PC-9 (cell line): Measurements from ENCODE around the gene SUGCT. TPM values are rescaled to one million over a fixed set of nuclear protein-coding genes. Genes with fewer than 3 reads are reported as not detected.

ENCODE experiments used
- BruUV-seq: library from RNA; stranded (reverse); fragments of 400-500 nt; replicated peaks from 2 replicates; lab custom pipeline; 2021; lab: Mats Ljungman, UMichigan
- CTCF ChIA-PET: fragments of 300-600 bp; sonication (Branson Sonifier 250); formaldehyde crosslinking; loops from one replicate; lab custom pipeline; 2022; ENCODE audit warnings: antibody characterized with exemption; lab: Charles Lee
- POLR2A ChIA-PET: fragments of 300-600 bp; sonication (Branson Sonifier 250); formaldehyde crosslinking; loops from one replicate; lab custom pipeline; 2022; ENCODE audit warnings: antibody characterized with exemption; ENCODE audit not compliant: unreplicated experiment; lab: Charles Lee
- DNase-seq, 2 experiments: peaks; one replicate each; pipeline versions ENCODE4 v3.0.0 to v3.0.0-alpha.2; 2015 to 2022; ENCODE audit warnings: mixed read lengths in 1 of 2
- H2AFZ ChIP-seq: fragments of 200-600 bp; sonication (generic); 2 replicates; pipeline ENCODE4 v1.8.1; 2017; ENCODE audit warnings: antibody characterized with exemption
- H3F3A ChIP-seq: fragments of 200-600 bp; sonication (generic); 2 replicates; pipeline ENCODE4 v1.8.1; 2017; ENCODE audit warnings: antibody characterized with exemption, mild to moderate bottlenecking, low read depth; ENCODE audit not compliant: insufficient read depth
- H3K27ac ChIP-seq: fragments of 200-600 bp; sonication (generic); 2 replicates; pipeline ENCODE4 v1.6.1; 2016; ENCODE audit warnings: mixed run types
- H3K27me3 ChIP-seq: fragments of 200-600 bp; sonication (generic); 2 replicates; pipeline ENCODE4 v1.6.1; 2016; ENCODE audit warnings: low read depth, mixed run types; ENCODE audit not compliant: insufficient read depth
- H3K36me3 ChIP-seq: fragments of 200-600 bp; sonication (generic); 2 replicates; pipeline ENCODE4 v1.6.1; 2016; ENCODE audit warnings: low read depth, mixed run types
- H3K4me1 ChIP-seq: fragments of 200-600 bp; sonication (generic); replicated peaks from 2 replicates; pipeline ENCODE4 v1.6.1; 2016; ENCODE audit warnings: mixed run types; ENCODE audit not compliant: insufficient read depth
- H3K4me2 ChIP-seq: fragments of 200-600 bp; sonication (generic); 2 replicates; pipeline ENCODE4 v1.6.1; 2017; ENCODE audit warnings: mixed run types
- H3K4me3 ChIP-seq: fragments of 200-600 bp; sonication (generic); 2 replicates; pipeline ENCODE4 v1.6.1; 2016; ENCODE audit warnings: mixed run types
- H3K79me2 ChIP-seq: fragments of 200-600 bp; sonication (generic); 2 replicates; pipeline ENCODE4 v1.6.1; 2017; ENCODE audit warnings: low read depth, mixed run types
- H3K9me2 ChIP-seq: fragments of 200-600 bp; sonication (generic); 2 replicates; pipeline ENCODE4 v1.8.1; 2017; ENCODE audit warnings: mild to moderate bottlenecking; ENCODE audit not compliant: insufficient read depth
- H3K9me3 ChIP-seq: fragments of 200-600 bp; sonication (generic); 2 replicates; pipeline ENCODE4 v1.8.1; 2016; ENCODE audit warnings: low read depth; ENCODE audit not compliant: insufficient read depth
- H4K20me1 ChIP-seq: fragments of 200-600 bp; sonication (generic); 2 replicates; pipeline ENCODE4 v1.8.1; 2017; ENCODE audit not compliant: insufficient read depth
- CTCF ChIP-seq: fragments of 200-600 bp; sonication (generic); conservative IDR thresholded peaks from 2 replicates; pipeline ENCODE4 v1.6.1; 2017; ENCODE audit warnings: mixed run types, antibody characterized with exemption, mild to moderate bottlenecking, moderate library complexity
- EZH2 ChIP-seq: fragments of 200-600 bp; sonication (generic); IDR thresholded peaks from 2 replicates; pipeline ENCODE4 v1.8.0; 2017; ENCODE audit warnings: antibody characterized with exemption, low read depth
- intact Hi-C: fragments of 100-400 bp; cut with micrococcal nuclease; formaldehyde crosslinking; loops from one replicate; pipeline ENCODE4 v1.10.0; 2022; ENCODE audit not compliant: unreplicated experiment
- total RNA-seq: library from RNA; stranded (reverse); gene quantifications from 2 replicates; pipeline ENCODE4 v1.2.3, GENCODE V29; 2021

SUGCT gene
- total RNA-seq, 1 experiment from 2014 or later: 3.5 TPM

GRCh38 chr7:40560672-40561071 is 425.9 kb downstream of the SUGCT start:
- H3K9me3 ChIP-seq: no peaks in the 10 kb centered on the region
- no peak overlapping the region for H3K27ac ChIP-seq
- H3K79me2 ChIP-seq: no peaks in the 10 kb centered on the region
- ChIA-PET POLR2A (no interaction called here), CTCF (no interaction called here)
- H3K36me3 ChIP-seq: no peaks in the 10 kb centered on the region
- BruUV-seq: no TSS peak
- H4K20me1 ChIP-seq: no peaks in the 10 kb centered on the region
- no peak overlapping the region for H2AFZ ChIP-seq
- H3K4me2 ChIP-seq: no peak overlapping the region
- intact Hi-C loops: no loop called here
- no peak overlapping the region for H3K4me3 ChIP-seq
- no peaks in the 10 kb centered on the region for H3K27me3 ChIP-seq
- H3K9me2 ChIP-seq: no peaks in the 10 kb centered on the region
- no peaks in the 10 kb centered on the region for H3K4me1 ChIP-seq
- TF ChIP-seq EZH2 (no peak), CTCF (no peak)
- no peaks in the 10 kb centered on the region for H3F3A ChIP-seq
- no peak for DNase-seq

GRCh38 chr7:40566879-40567278 is 432.1 kb downstream of the SUGCT start:
- Histone ChIP-seq H3F3A (no peaks in the 10 kb centered on the region), H3K27ac (no peak overlapping the region), H3K27me3 (no peaks in the 10 kb centered on the region), H2AFZ (no peak overlapping the region), H4K20me1 (no peaks in the 10 kb centered on the region), H3K4me2 (no peak overlapping the region), H3K79me2 (no peaks in the 10 kb centered on the region), H3K9me3 (no peaks in the 10 kb centered on the region), H3K4me3 (no peak overlapping the region), H3K36me3 (no peaks in the 10 kb centered on the region), H3K4me1 (no peaks in the 10 kb centered on the region), H3K9me2 (no peaks in the 10 kb centered on the region; the same call in 1 of the 2 replicates)
- BruUV-seq: no TSS peak
- no peak for DNase-seq
- CTCF ChIA-PET: no interaction called here
- intact Hi-C loops: no loop called here
- POLR2A ChIA-PET: no interaction called here
- TF ChIP-seq CTCF: no peak
- TF ChIP-seq EZH2: no peak

GRCh38 chr7:40569326-40569725 is 434.5 kb downstream of the SUGCT start:
- Histone ChIP-seq H3K4me1 (no peaks in the 10 kb centered on the region), H3K79me2 (no peaks in the 10 kb centered on the region), H3K27me3 (no peaks in the 10 kb centered on the region), H3K9me3 (no peaks in the 10 kb centered on the region), H3K9me2 (no peaks in the 10 kb centered on the region; the same call in 1 of the 2 replicates), H4K20me1 (no peaks in the 10 kb centered on the region), H3K27ac (no peak overlapping the region), H3K4me3 (no peak overlapping the region), H3F3A (no peaks in the 10 kb centered on the region), H3K36me3 (no peaks in the 10 kb centered on the region), H3K4me2 (no peak overlapping the region), H2AFZ (no peak overlapping the region)
- no TSS peak for BruUV-seq
- DNase-seq: no peak
- CTCF ChIA-PET: no interaction called here
- POLR2A ChIA-PET: no interaction called here
- TF ChIP-seq EZH2 (no peak), CTCF (no peak)
- intact Hi-C loops: no loop called here
